B cell (primary cell): Measurements from ENCODE around the gene PKIG. TPM values are rescaled to one million over a fixed set of nuclear protein-coding genes. Genes with fewer than 3 reads are reported as not detected.

Source experiments
- ATAC-seq: fragments of 200-7000 bp; cut with Tn5 transposase; one replicate; pipeline ENCODE4 v1.10.0; 2021; ENCODE audit warnings: low read depth, mild to moderate bottlenecking, moderate number of reproducible peaks, moderate library complexity
- CTCF ChIA-PET: fragments of 350-600 bp; sonication (Branson Sonifier 250); formaldehyde crosslinking; loops from one replicate; lab custom pipeline; 2021; ENCODE audit warnings: antibody characterized with exemption, inconsistent platforms; lab: Charles Lee
- POLR2A ChIA-PET: fragments of 350-600 bp; sonication (Branson Sonifier 250); formaldehyde crosslinking; loops from one replicate; lab custom pipeline; 2021; ENCODE audit warnings: antibody characterized with exemption; lab: Charles Lee
- DNase-seq: peaks from one replicate; pipeline ENCODE4 v3.0.0; 2013
- H2AFZ ChIP-seq: 2 replicates; pipeline ENCODE4 v1.6.1; 2012; ENCODE audit warnings: mild to moderate bottlenecking, low read depth, low read length; ENCODE audit not compliant: insufficient read depth, poor library complexity, severe bottlenecking
- H3K27ac ChIP-seq, 2 donors: 1 replicate in 1 of 2; 2 replicates in 1 of 2; pipeline ENCODE4 v1.5.1; 2012 to 2013; ENCODE audit warnings: low read length in 2 of 2, mild to moderate bottlenecking in 2 of 2, moderate library complexity in 1 of 2
- H3K27me3 ChIP-seq, 4 experiments: fragments of 200-600 bp in 1 of 4; sonication (generic) in 1 of 4; replicated peaks in 1 of 4; 1 replicate in 2 of 4; 2 replicates in 2 of 4; pipeline versions ENCODE4 v1.6.1 to v1.7.0; 2013 to 2016; ENCODE audit warnings: low read length in 3 of 4, mild to moderate bottlenecking in 2 of 4, mixed read lengths in 1 of 4, moderate library complexity in 1 of 4; ENCODE audit not compliant: insufficient read depth in 4 of 4, control insufficient read depth in 3 of 4; ENCODE audit errors: control extremely low read depth in 1 of 4
- H3K36me3 ChIP-seq, 2 experiments: replicated peaks in 1 of 2; 1 replicate in 1 of 2; 2 replicates in 1 of 2; pipeline versions ENCODE4 v1.6.1 to v1.7.1; 2013; ENCODE audit warnings: low read length in 1 of 2; ENCODE audit not compliant: insufficient read depth in 2 of 2, control insufficient read depth in 1 of 2; ENCODE audit errors: control extremely low read depth in 1 of 2, extremely low read depth in 1 of 2
- H3K4me1 ChIP-seq, 2 donors: fragments of 200-600 bp in 1 of 2; sonication (generic) in 1 of 2; 1 replicate in 1 of 2; 2 replicates in 1 of 2; pipeline versions ENCODE4 v1.5.1 to v1.6.1; 2013 to 2017; ENCODE audit warnings: low read length in 2 of 2; ENCODE audit not compliant: control insufficient read depth in 2 of 2, insufficient read depth in 2 of 2
- H3K4me2 ChIP-seq: replicated peaks from 2 replicates; pipeline ENCODE3; 2012; ENCODE audit warnings: mild to moderate bottlenecking, low read depth, low read length; ENCODE audit not compliant: poor library complexity, severe bottlenecking
- H3K4me3 ChIP-seq, 5 experiments: fragments of 200-600 bp in 1 of 5; sonication (generic) in 1 of 5; 1 replicate in 3 of 5; 2 replicates in 2 of 5; pipeline versions ENCODE4 v1.5.1 to v1.7.0; 2011 to 2016; ENCODE audit warnings: low read length in 4 of 5, mild to moderate bottlenecking in 4 of 5, low read depth in 2 of 5, control low read depth in 1 of 5, moderate library complexity in 1 of 5; ENCODE audit not compliant: insufficient read depth in 1 of 5; ENCODE audit errors: control extremely low read depth in 1 of 5, extremely low read depth in 1 of 5
- H3K79me2 ChIP-seq: fragments of 200-600 bp; sonication (generic); one replicate; pipeline ENCODE4 v1.6.0; 2016; ENCODE audit warnings: low read length; ENCODE audit not compliant: control insufficient read depth, insufficient read depth
- H3K9ac ChIP-seq: fragments of 200-600 bp; sonication (generic); 2 replicates; pipeline ENCODE4 v1.6.1; 2017; ENCODE audit warnings: mild to moderate bottlenecking, low read length, moderate library complexity
- H3K9me3 ChIP-seq, 3 donors: one replicate each; pipeline versions ENCODE4 v1.6.1 to v1.7.1; 2013; ENCODE audit warnings: low read length in 2 of 3; ENCODE audit not compliant: control insufficient read depth in 2 of 3, insufficient read depth in 1 of 3; ENCODE audit errors: control extremely low read depth in 1 of 3
- H4K20me1 ChIP-seq: 2 replicates; pipeline ENCODE4 v1.6.0; 2012; ENCODE audit warnings: mild to moderate bottlenecking, low read length; ENCODE audit not compliant: insufficient read depth, control insufficient read depth, poor library complexity, severe bottlenecking
- H3K27ac Mint-ChIP-seq: one replicate; pipeline ENCODE4 v1.8.0; 2021; ENCODE audit warnings: mixed read lengths
- H3K27me3 Mint-ChIP-seq: one replicate; pipeline ENCODE4 v1.8.0; 2021; ENCODE audit warnings: mixed read lengths
- H3K4me1 Mint-ChIP-seq: one replicate; pipeline ENCODE4 v1.8.0; 2021; ENCODE audit warnings: mixed read lengths
- H3K4me3 Mint-ChIP-seq: one replicate; pipeline ENCODE4 v1.8.0; 2021; ENCODE audit warnings: mixed read lengths
- H3K9me3 Mint-ChIP-seq: one replicate; pipeline ENCODE4 v1.8.0; 2022; ENCODE audit warnings: mixed read lengths; ENCODE audit not compliant: insufficient read depth
- CTCF ChIP-seq: fragments of 200-600 bp; IDR thresholded peaks from one replicate; pipeline ENCODE4 v1.8.0; 2022; ENCODE audit warnings: antibody characterized with exemption, mild to moderate bottlenecking
- EZH2 ChIP-seq: IDR thresholded peaks from 2 replicates; pipeline ENCODE4 v1.6.1; 2012; ENCODE audit warnings: borderline replicate concordance, low read depth, mild to moderate bottlenecking, moderate library complexity, low read length; ENCODE audit not compliant: insufficient read depth, poor library complexity, severe bottlenecking
- WGBS: methylation state at CpG from one replicate; pipeline ENCODE4 v1.1.5; 2013; ENCODE audit warnings: missing lambda C conversion rate; ENCODE audit not compliant: insufficient coverage; 5-methylcytosine and 5-hydroxymethylcytosine counted together
- intact Hi-C: fragments of 100-400 bp; cut with micrococcal nuclease; formaldehyde crosslinking; loops from one replicate; pipeline ENCODE4 v1.10.0; 2022
- polyA plus RNA-seq: library from polyadenylated mRNA; depleted of rRNA; stranded (reverse); fragments of >200 nt; gene quantifications from 2 replicates; pipeline ENCODE4 v1.2.3, GENCODE V29; 2012
- total RNA-seq, 2 donors: library from RNA; stranded (reverse); fragments of 120-200 nt in 1 of 2; gene quantifications; 1 replicate in 1 of 2; 2 replicates in 1 of 2; pipeline versions ENCODE4 v1.2.3 to v1.2.4, GENCODE V29; 2013 to 2022

The PKIG gene
- total and polyA plus RNA-seq, 2 donors (not counting 1 experiment from before 2014, with no cell fraction given) = 128 to 168 TPM

GRCh38 chr20:44629017-44629385, 46.6 kb downstream of the PKIG start:
- no peaks in the 10 kb centered on the region for H3K27me3 ChIP-seq
- intact Hi-C loops = no loop called here
- Mint-ChIP-seq H3K27me3 (no peaks in the 10 kb centered on the region), H3K9me3 (no peaks in the 10 kb centered on the region), H3K27ac (no peak overlapping the region), H3K4me3 (no peak overlapping the region), H3K4me1 (peaks cover 3% of the 10 kb centered on the region)
- no peaks in the 10 kb centered on the region for H3K4me1 ChIP-seq
- no peaks in the 10 kb centered on the region for H3K79me2 ChIP-seq
- DNase-seq (no peak), ATAC-seq (no peak)
- no peaks in the 10 kb centered on the region for H4K20me1 ChIP-seq
- H3K27ac ChIP-seq = no peak overlapping the region
- POLR2A ChIA-PET = interaction anchor here (0.7 kb wide), 1 partner anchor 11 kb away, joined by 4 read pairs; no protein-coding TSS in a partner anchor
- TF ChIP-seq EZH2 (no peak), CTCF (no peak)
- H3K9me3 ChIP-seq = no peaks in the 10 kb centered on the region
- WGBS = 91% methylated on average over 8 of the region's 9 CpGs
- no peaks in the 10 kb centered on the region for H3K36me3 ChIP-seq
- no peak overlapping the region for H3K4me3 ChIP-seq
- CTCF ChIA-PET = no interaction called here
- H2AFZ ChIP-seq = no peak overlapping the region
- H3K4me2 ChIP-seq = no peak overlapping the region
- H3K9ac ChIP-seq = no peak overlapping the region

- no peaks in the 10 kb centered on the region for H3K79me2 ChIP-seq
- H2AFZ ChIP-seq = no peak overlapping the region
- Mint-ChIP-seq H3K27me3 (no peaks in the 10 kb centered on the region), H3K9me3 (no peaks in the 10 kb centered on the region), H3K4me3 (no peak overlapping the region), H3K27ac (no peak overlapping the region), H3K4me1 (peaks cover 3% of the 10 kb centered on the region)
- H3K9me3 ChIP-seq = no peaks in the 10 kb centered on the region
- POLR2A ChIA-PET = no interaction called here
- CTCF ChIA-PET = no interaction called here
- DNase-seq = no peak
- no peaks in the 10 kb centered on the region for H3K36me3 ChIP-seq
- intact Hi-C loops = no loop called here
- ATAC-seq = no peak
- no peak overlapping the region for H3K4me3 ChIP-seq
- no peak overlapping the region for H3K27ac ChIP-seq
- H3K27me3 ChIP-seq = no peaks in the 10 kb centered on the region
- no peak overlapping the region for H3K9ac ChIP-seq
- no peaks in the 10 kb centered on the region for H4K20me1 ChIP-seq
- H3K4me2 ChIP-seq = no peak overlapping the region
- H3K4me1 ChIP-seq = no peaks in the 10 kb centered on the region
- 99% methylated on average over 10 of the region's 10 CpGs for WGBS
- TF ChIP-seq EZH2 = no peak
- no peak for TF ChIP-seq CTCF
These were observed 47.2 kb downstream of the PKIG start for GRCh38 chr20:44629542-44629941.
